Measurements from ENCODE around the gene LRRC27. TPM values are rescaled to one million over a fixed set of nuclear protein-coding genes. Genes with fewer than 3 reads are reported as not detected.

Gene LRRC27
- total and polyA plus RNA-seq, 2 of the 4 experiments (the other 2 are of a cell fraction): 3.8 to 5.3 TPM

- H3K4me2 ChIP-seq (ENCODE audit: low read depth, low read length): no peak overlapping the region
- no peak overlapping the region for H2AFZ ChIP-seq (replicated peaks; ENCODE audit: low read length, poor library complexity)
- intact Hi-C loops (cut with micrococcal nuclease) (no loop called here), dilution Hi-C loops (cut with HindIII; ENCODE audit: low sequenced_read_pairs, unreplicated experiment) (no loop called here), in situ Hi-C loops (cut with MboI; ENCODE audit: low sequenced_read_pairs) (no loop called here)
- TF ChIP-seq MAZ (IDR thresholded peaks at IDR 0.05; ENCODE audit: borderline replicate concordance, low read depth, low read length) (no peak), SMC3 (IDR thresholded peaks at IDR 0.05; ENCODE audit: low read depth, low read length) (no peak), MXI1 (IDR thresholded peaks at IDR 0.05; ENCODE audit: borderline replicate concordance, low read depth, low read length) (no peak), POLR2A (IDR thresholded peaks at IDR 0.05; ENCODE audit: low read depth, low read length) (no peak), BHLHE40 (IDR thresholded peaks at IDR 0.05; ENCODE audit: low read depth, low read length) (no peak), ELK1 (IDR thresholded peaks at IDR 0.05; ENCODE audit: borderline replicate concordance, low read depth, low read length) (no peak), RCOR1 (IDR thresholded peaks at IDR 0.05; ENCODE audit: insufficient replicate concordance, low read length) (no peak), CHD1 (IDR thresholded peaks at IDR 0.05; ENCODE audit: low read depth, low read length) (no peak), USF2 (IDR thresholded peaks at IDR 0.05; ENCODE audit: low read depth, low read length) (no peak), RFX5 (IDR thresholded peaks at IDR 0.05; ENCODE audit: low read depth, low read length) (no peak), RAD21 (IDR thresholded peaks at IDR 0.05; ENCODE audit: low read length) (no peak), MAFK (IDR thresholded peaks at IDR 0.05; ENCODE audit: low read depth, low read length) (no peak), CEBPB (IDR thresholded peaks at IDR 0.05; ENCODE audit: low read depth, low read length) (no peak), NFE2L2 (IDR thresholded peaks at IDR 0.05; ENCODE audit: low read depth, low read length) (no peak)
- no peak overlapping the region for H2BK15ac ChIP-seq (ENCODE audit: low read depth, low read length)
- H3K4ac ChIP-seq (ENCODE audit: low read depth, low read length): no peak overlapping the region
- H3K36me3 ChIP-seq (ENCODE audit: control insufficient read depth, insufficient read depth, low read length): peaks cover 2% of the 10 kb centered on the region; the same call in 1 of the 2 replicates
- H3K9me3 ChIP-seq (ENCODE audit: control insufficient read depth, insufficient read depth, low read length): no peaks in the 10 kb centered on the region
- no peak overlapping the region for H4K8ac ChIP-seq (ENCODE audit: low read depth in 2 of 2, low read length in 2 of 2)
- CTCF ChIA-PET: no interaction called here
- no peak overlapping the region for H2AK9ac ChIP-seq (replicated peaks; ENCODE audit: low read depth, low read length, poor library complexity)
- POLR2A ChIA-PET (ENCODE audit: unreplicated experiment): no interaction called here
- H3K27ac ChIP-seq (ENCODE audit: insufficient read depth, low read length): no peak overlapping the region
- no peak overlapping the region for H3K4me3 ChIP-seq (ENCODE audit: insufficient read depth, low read depth, low read length)
- no peak overlapping the region for H3K56ac ChIP-seq (ENCODE audit: extremely low read depth, insufficient read depth, low read length)
- H4K20me1 ChIP-seq (ENCODE audit: insufficient read depth, low read length): no peaks in the 10 kb centered on the region; the same call in 1 of the 2 replicates
- no peaks in the 10 kb centered on the region for H3K27me3 ChIP-seq (ENCODE audit: control insufficient read depth, insufficient read depth, low read length)
- H3K79me1 ChIP-seq (ENCODE audit: low read depth in 1 of 2, low read length in 2 of 2): no peaks in the 10 kb centered on the region
- H3K9me1 ChIP-seq (ENCODE audit: insufficient read depth, low read length): no peaks in the 10 kb centered on the region
- DNase-seq: no peak
- no peaks in the 10 kb centered on the region for H3K4me1 ChIP-seq (ENCODE audit: control insufficient read depth, insufficient read depth, low read length)
- H2BK120ac ChIP-seq (ENCODE audit: low read depth, low read length): no peak overlapping the region
- H2AK5ac ChIP-seq (ENCODE audit: low read depth, low read length): no peak overlapping the region
- H3K9ac ChIP-seq (ENCODE audit: low read depth, low read length): no peak overlapping the region
- no peak overlapping the region for H4K91ac ChIP-seq (ENCODE audit: insufficient read depth, low read depth, low read length)
- no peak overlapping the region for H3K23ac ChIP-seq (ENCODE audit: low read depth, low read length)
- no peak for ATAC-seq (ENCODE audit: low read depth)
- no peak overlapping the region for H4K5ac ChIP-seq (ENCODE audit: low read depth, low read length)
- no peak overlapping the region for H2BK5ac ChIP-seq (ENCODE audit: low read depth, low read length, poor library complexity, severe bottlenecking)
- H2BK20ac ChIP-seq (ENCODE audit: low read depth, low read length): no peak overlapping the region
- WGBS, 2 experiments (ENCODE audit: extremely low coverage in 2 of 2, insufficient read length in 1 of 2): 83% methylated on average over 2 of the region's 13 CpGs; no CpG with 5 or more reads in 1 of the 2 experiments
- H3K18ac ChIP-seq (ENCODE audit: low read depth, low read length): no peak overlapping the region
- no peak overlapping the region for H3K14ac ChIP-seq (replicated peaks; ENCODE audit: low read depth, low read length)
- no TSS peak for BruUV-seq (replicated peaks)
Measured at GRCh38 chr10:132355754-132356153, 23.8 kb downstream of the LRRC27 start.
